Thoracic aorta (tissue), 2 donors: ENCODE measurements around the gene TIAM2. TPM values are rescaled to one million over a fixed set of nuclear protein-coding genes. Genes with fewer than 3 reads are reported as not detected.

Experiments
- ATAC-seq: fragments of 150-250 bp; one replicate; pipeline ENCODE4 v1.8.0; 2017; ENCODE audit warnings: low read depth; ENCODE audit not compliant: insufficient number of reproducible peaks, low FRiP score
- DNase-seq: peaks from one replicate; pipeline ENCODE4 v3.0.0-alpha.2; 2020; ENCODE audit warnings: low spot score
- H3K27ac ChIP-seq, 2 donors: fragments of 200-600 bp; sonication (generic); 1 replicate in 1 of 2; 2 replicates in 1 of 2; pipeline ENCODE4 v1.5.1; 2016; ENCODE audit warnings: mild to moderate bottlenecking in 2 of 2, moderate library complexity in 2 of 2
- H3K27me3 ChIP-seq: fragments of 200-600 bp; sonication (generic); replicated peaks from 2 replicates; pipeline ENCODE4 v1.6.0; 2016; ENCODE audit warnings: mild to moderate bottlenecking; ENCODE audit not compliant: insufficient read depth
- H3K36me3 ChIP-seq: fragments of 200-600 bp; sonication (generic); one replicate; pipeline ENCODE4 v1.5.1; 2016
- H3K4me1 ChIP-seq, 2 donors: fragments of 200-600 bp; sonication (generic); 1 replicate in 1 of 2; 2 replicates in 1 of 2; pipeline versions ENCODE4 v1.5.1 to v1.6.0; 2016; ENCODE audit warnings: low read depth in 2 of 2, mild to moderate bottlenecking in 1 of 2; ENCODE audit not compliant: control insufficient read depth in 1 of 2
- H3K4me3 ChIP-seq: fragments of 200-600 bp; sonication (generic); 2 replicates; pipeline ENCODE4 v1.5.1; 2016; ENCODE audit warnings: mild to moderate bottlenecking
- H3K9me3 ChIP-seq: fragments of 200-600 bp; sonication (generic); 2 replicates; pipeline ENCODE4 v1.5.1; 2016
- total RNA-seq, 2 donors: library from RNA; depleted of rRNA; stranded (reverse); fragments of >200 nt; gene quantifications; one replicate each; pipeline versions ENCODE4 v1.1.0 to v1.2.3, GENCODE V29; 2016
- TF ChIP-seq, protein P1 (sequence below): fragments of 200-600 bp; sonication (generic); IDR thresholded peaks from one replicate; pipeline ENCODE4 v1.5.1; 2019; ENCODE audit warnings: antibody characterized with exemption

The TIAM2 gene
- total RNA-seq, 2 donors from 2014 or later = 17.8 to 22.1 TPM

DNA sequence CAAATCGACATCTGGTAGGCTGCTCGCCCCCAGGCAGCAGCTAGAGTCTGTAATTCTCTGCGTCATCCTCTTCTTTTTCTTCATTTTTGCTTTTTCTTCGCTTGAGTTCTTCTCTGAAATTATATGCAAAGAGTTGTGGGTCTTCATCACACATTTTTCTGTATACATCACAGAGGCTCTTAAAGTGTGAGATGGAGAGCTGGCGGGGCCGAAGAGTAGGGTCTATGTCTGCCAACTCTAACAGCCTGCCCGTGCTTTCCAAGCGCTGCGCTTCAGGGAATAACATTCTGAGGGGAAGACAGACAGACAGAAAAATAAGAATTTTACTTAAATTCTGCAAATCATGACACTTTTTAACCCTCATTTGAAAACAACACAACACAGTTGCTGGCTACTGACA lies 262.7 kb downstream of the TIAM2 start:
- H3K36me3 ChIP-seq = peaks cover 14% of the 10 kb centered on the region
- no peak overlapping the region for H3K4me3 ChIP-seq
- no peaks in the 10 kb centered on the region for H3K4me1 ChIP-seq
- H3K27ac ChIP-seq = no peak overlapping the region
- ATAC-seq (no peak), DNase-seq (no peak)
- H3K27me3 ChIP-seq = no peaks in the 10 kb centered on the region
- TF ChIP-seq, protein P1, sequence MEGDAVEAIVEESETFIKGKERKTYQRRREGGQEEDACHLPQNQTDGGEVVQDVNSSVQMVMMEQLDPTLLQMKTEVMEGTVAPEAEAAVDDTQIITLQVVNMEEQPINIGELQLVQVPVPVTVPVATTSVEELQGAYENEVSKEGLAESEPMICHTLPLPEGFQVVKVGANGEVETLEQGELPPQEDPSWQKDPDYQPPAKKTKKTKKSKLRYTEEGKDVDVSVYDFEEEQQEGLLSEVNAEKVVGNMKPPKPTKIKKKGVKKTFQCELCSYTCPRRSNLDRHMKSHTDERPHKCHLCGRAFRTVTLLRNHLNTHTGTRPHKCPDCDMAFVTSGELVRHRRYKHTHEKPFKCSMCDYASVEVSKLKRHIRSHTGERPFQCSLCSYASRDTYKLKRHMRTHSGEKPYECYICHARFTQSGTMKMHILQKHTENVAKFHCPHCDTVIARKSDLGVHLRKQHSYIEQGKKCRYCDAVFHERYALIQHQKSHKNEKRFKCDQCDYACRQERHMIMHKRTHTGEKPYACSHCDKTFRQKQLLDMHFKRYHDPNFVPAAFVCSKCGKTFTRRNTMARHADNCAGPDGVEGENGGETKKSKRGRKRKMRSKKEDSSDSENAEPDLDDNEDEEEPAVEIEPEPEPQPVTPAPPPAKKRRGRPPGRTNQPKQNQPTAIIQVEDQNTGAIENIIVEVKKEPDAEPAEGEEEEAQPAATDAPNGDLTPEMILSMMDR = no peak
- H3K9me3 ChIP-seq = no peaks in the 10 kb centered on the region

- TF ChIP-seq, protein P1 = no peak
- no peaks in the 10 kb centered on the region for H3K27me3 ChIP-seq
Observed at GRCh38 chr6:155259204-155259603, 264.1 kb downstream of the TIAM2 start.

DNA sequence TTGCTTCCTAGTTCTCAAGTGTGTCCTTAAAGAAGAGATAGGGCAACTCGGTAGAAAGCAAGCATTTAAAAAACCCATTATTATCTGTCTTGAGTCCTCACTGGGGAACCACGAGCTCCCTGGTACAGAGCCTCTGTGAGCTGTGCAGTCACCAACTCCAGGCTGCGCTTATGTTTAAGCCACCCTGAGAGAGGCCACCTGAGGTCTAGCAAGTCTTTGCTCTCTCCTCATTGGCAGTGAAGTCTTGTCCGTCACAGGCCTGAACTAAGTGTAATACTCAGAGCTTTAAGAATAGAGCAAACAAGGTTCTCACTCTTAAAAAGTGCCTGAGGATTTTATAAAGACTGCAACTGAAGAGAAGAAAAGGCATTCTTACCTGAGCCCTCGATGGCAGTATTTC lies 264.8 kb downstream of the TIAM2 start:
- Histone ChIP-seq H3K27ac (no peak overlapping the region), H3K36me3 (peaks cover 11% of the 10 kb centered on the region), H3K4me3 (no peak overlapping the region), H3K4me1 (no peaks in the 10 kb centered on the region), H3K9me3 (no peaks in the 10 kb centered on the region), H3K27me3 (no peaks in the 10 kb centered on the region)
- ATAC-seq = no peak
- TF ChIP-seq, protein P1 = no peak
- no peak for DNase-seq

More at GRCh38 chr6:155259204-155259603, 264.1 kb downstream of the TIAM2 start:
- DNase-seq = no peak
- H3K36me3 ChIP-seq = peaks cover 14% of the 10 kb centered on the region
- no peak overlapping the region for H3K27ac ChIP-seq
- no peaks in the 10 kb centered on the region for H3K4me1 ChIP-seq
- no peak overlapping the region for H3K4me3 ChIP-seq
- H3K9me3 ChIP-seq = no peaks in the 10 kb centered on the region
- no peak for ATAC-seq

- no peaks in the 10 kb centered on the region for H3K4me1 ChIP-seq
- DNase-seq (no peak), ATAC-seq (no peak)
- H3K27ac ChIP-seq = no peak overlapping the region
- TF ChIP-seq, protein P1 = no peak
- no peaks in the 10 kb centered on the region for H3K9me3 ChIP-seq
- peaks cover 7% of the 10 kb centered on the region for H3K36me3 ChIP-seq
- no peaks in the 10 kb centered on the region for H3K27me3 ChIP-seq
- H3K4me3 ChIP-seq = no peak overlapping the region
Observed at GRCh38 chr6:155260686-155261085, 265.6 kb downstream of the TIAM2 start.

GRCh38 chr6:155261111-155261900 lies 266.2 kb downstream of the TIAM2 start:
- Histone ChIP-seq H3K9me3 (no peaks in the 10 kb centered on the region), H3K36me3 (peaks cover 7% of the 10 kb centered on the region), H3K27ac (no peak overlapping the region), H3K4me3 (no peak overlapping the region), H3K27me3 (no peaks in the 10 kb centered on the region), H3K4me1 (no peaks in the 10 kb centered on the region)
- no peak for DNase-seq
- ATAC-seq = no peak
- TF ChIP-seq, protein P1 = no peak
